SU-DHL-6 (cell line): Measurements from ENCODE around the gene BCAS4.

Source experiments
- H2AFZ ChIP-seq: fragments of 200-600 bp; sonication (generic); 2 replicates; pipeline ENCODE4 v1.6.1; 2014; ENCODE audit warnings: low read depth, mild to moderate bottlenecking, moderate library complexity, mixed read lengths, antibody characterized with exemption, low read length; ENCODE audit not compliant: severe bottlenecking
- H3F3A ChIP-seq: fragments of 200-600 bp; shearing (Covaris generic); 2 replicates; pipeline ENCODE4 v1.6.0; 2016; ENCODE audit warnings: antibody characterized with exemption, mild to moderate bottlenecking; ENCODE audit not compliant: insufficient read depth
- H3K27ac ChIP-seq: fragments of 200-600 bp; sonication (generic); 2 replicates; pipeline ENCODE4 v1.5.1; 2016; ENCODE audit warnings: low read depth, mild to moderate bottlenecking, low read length, moderate library complexity, mixed read lengths
- H3K27me3 ChIP-seq: fragments of 200-600 bp; sonication (generic), shearing (Covaris generic); 2 replicates; pipeline ENCODE4 v1.6.0; 2014; ENCODE audit warnings: mild to moderate bottlenecking, low read length
- H3K36me3 ChIP-seq: fragments of 200-600 bp; sonication (generic); 2 replicates; pipeline ENCODE4 v1.6.1; 2014; ENCODE audit warnings: mild to moderate bottlenecking, low read length, mixed read lengths
- H3K4me2 ChIP-seq: fragments of 300-600, 200-600 bp; shearing (Covaris generic), sonication (generic); 2 replicates; pipeline ENCODE4 v1.6.0; 2014; ENCODE audit warnings: low read length, low read depth, mild to moderate bottlenecking; ENCODE audit not compliant: poor library complexity, severe bottlenecking
- H3K4me3 ChIP-seq: fragments of 200-600 bp; sonication (generic); 2 replicates; pipeline ENCODE4 v1.5.1; 2014; ENCODE audit warnings: antibody characterized with exemption, low read length, mild to moderate bottlenecking, mixed read lengths; ENCODE audit not compliant: insufficient read depth, poor library complexity, severe bottlenecking
- H3K79me2 ChIP-seq: fragments of 200-600 bp; sonication (generic); 2 replicates; pipeline ENCODE4 v1.6.1; 2014; ENCODE audit warnings: mild to moderate bottlenecking, low read length, moderate library complexity; ENCODE audit not compliant: insufficient read depth
- H3K9ac ChIP-seq: fragments of 200-600 bp; sonication (generic); 2 replicates; pipeline ENCODE4 v1.7.0; 2014; ENCODE audit warnings: mild to moderate bottlenecking, low read length
- H3K9me2 ChIP-seq: fragments of 200-600 bp; sonication (generic); replicated peaks from 2 replicates; pipeline ENCODE4 v1.6.1; 2014; ENCODE audit warnings: low read length; ENCODE audit not compliant: insufficient read depth
- H3K9me3 ChIP-seq: fragments of 200-600 bp; sonication (generic); 2 replicates; pipeline ENCODE4 v1.6.1; 2014; ENCODE audit warnings: low read length, mixed read lengths; ENCODE audit not compliant: insufficient read depth
- H4K20me1 ChIP-seq: fragments of 200-600 bp; sonication (generic); 2 replicates; pipeline ENCODE4 v1.6.1; 2014; ENCODE audit warnings: low read depth, mild to moderate bottlenecking, antibody characterized with exemption, low read length, moderate library complexity, mixed read lengths
- EZH2phosphoT487 ChIP-seq: fragments of 200-600 bp; sonication (generic), shearing (Covaris generic); conservative IDR thresholded peaks from 2 replicates; pipeline ENCODE4 v1.6.1; 2018; ENCODE audit warnings: mild to moderate bottlenecking, antibody characterized with exemption, low read length, moderate library complexity, mixed read lengths
- TF ChIP-seq, protein P1 (sequence below): fragments of 200-600 bp; sonication (generic); IDR thresholded peaks from one replicate; pipeline ENCODE4 v1.5.1; 2017; ENCODE audit warnings: antibody characterized with exemption, mild to moderate bottlenecking, low read length, moderate library complexity; ENCODE audit not compliant: insufficient read depth, poor library complexity, severe bottlenecking

BCAS4 gene

DNA sequence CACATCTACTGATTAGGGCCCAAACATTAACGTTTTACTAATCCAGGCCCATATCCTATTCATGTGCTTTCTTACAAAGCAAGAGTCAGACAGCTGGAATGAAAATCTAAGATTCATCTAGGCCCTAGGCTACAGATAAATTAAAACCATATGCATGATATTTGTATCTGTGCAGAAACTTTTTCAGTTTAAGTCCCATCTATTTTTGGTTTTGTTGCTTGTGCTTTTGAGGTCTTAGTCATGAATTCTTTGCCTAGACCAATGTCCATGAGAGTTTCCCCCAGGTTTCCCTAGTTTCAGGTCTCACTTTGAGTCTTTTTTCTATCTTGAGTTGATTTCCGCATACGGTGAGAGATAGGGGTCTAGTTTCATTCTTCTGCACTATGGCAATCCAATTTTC is 116.2 kb downstream of the BCAS4 start:
- Histone ChIP-seq H3K4me2 (no peak overlapping the region), H4K20me1 (peaks cover 46% of the 10 kb centered on the region), H3F3A (peaks cover 12% of the 10 kb centered on the region; the same call in 1 of the 2 replicates), H2AFZ (no peak overlapping the region), H3K9me3 (no peaks in the 10 kb centered on the region), H3K36me3 (peaks cover 25% of the 10 kb centered on the region; the same call in 1 of the 2 replicates), H3K9ac (no peak overlapping the region), H3K27me3 (no peaks in the 10 kb centered on the region), H3K4me3 (no peak overlapping the region), H3K27ac (no peak overlapping the region), H3K9me2 (no peaks in the 10 kb centered on the region), H3K79me2 (peaks cover 100% of the 10 kb centered on the region)
- TF ChIP-seq, protein P1, sequence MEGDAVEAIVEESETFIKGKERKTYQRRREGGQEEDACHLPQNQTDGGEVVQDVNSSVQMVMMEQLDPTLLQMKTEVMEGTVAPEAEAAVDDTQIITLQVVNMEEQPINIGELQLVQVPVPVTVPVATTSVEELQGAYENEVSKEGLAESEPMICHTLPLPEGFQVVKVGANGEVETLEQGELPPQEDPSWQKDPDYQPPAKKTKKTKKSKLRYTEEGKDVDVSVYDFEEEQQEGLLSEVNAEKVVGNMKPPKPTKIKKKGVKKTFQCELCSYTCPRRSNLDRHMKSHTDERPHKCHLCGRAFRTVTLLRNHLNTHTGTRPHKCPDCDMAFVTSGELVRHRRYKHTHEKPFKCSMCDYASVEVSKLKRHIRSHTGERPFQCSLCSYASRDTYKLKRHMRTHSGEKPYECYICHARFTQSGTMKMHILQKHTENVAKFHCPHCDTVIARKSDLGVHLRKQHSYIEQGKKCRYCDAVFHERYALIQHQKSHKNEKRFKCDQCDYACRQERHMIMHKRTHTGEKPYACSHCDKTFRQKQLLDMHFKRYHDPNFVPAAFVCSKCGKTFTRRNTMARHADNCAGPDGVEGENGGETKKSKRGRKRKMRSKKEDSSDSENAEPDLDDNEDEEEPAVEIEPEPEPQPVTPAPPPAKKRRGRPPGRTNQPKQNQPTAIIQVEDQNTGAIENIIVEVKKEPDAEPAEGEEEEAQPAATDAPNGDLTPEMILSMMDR = no peak
- no peak for TF ChIP-seq EZH2phosphoT487

DNA sequence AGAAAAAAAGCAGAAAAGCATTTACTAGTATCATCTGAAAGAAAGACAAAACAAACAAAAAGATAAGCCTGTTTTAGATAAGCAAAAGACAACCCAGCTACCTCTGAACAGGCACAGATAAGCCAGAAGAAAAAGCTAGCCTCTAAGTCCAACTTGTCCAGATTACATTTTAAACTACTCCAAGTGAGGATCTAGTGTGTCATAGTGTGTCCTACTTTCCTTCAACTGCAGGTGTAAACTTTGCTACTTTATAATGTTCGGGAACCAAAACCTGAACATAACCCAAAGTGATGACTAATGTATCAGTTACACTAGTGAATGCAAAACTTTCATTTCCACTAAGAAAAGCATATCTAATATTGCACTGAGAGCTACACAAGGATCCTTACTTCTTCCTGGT is 116.9 kb downstream of the BCAS4 start:
- peaks cover 25% of the 10 kb centered on the region; the same call in 1 of the 2 replicates for H3K36me3 ChIP-seq
- H3K9me2 ChIP-seq = no peaks in the 10 kb centered on the region
- H3K4me3 ChIP-seq = no peak overlapping the region
- no peak for TF ChIP-seq EZH2phosphoT487
- TF ChIP-seq, protein P1 = no peak
- no peak overlapping the region for H3K27ac ChIP-seq
- no peak overlapping the region for H2AFZ ChIP-seq
- no peak overlapping the region for H3K4me2 ChIP-seq
- peaks cover 6% of the 10 kb centered on the region; the same call in 1 of the 2 replicates for H3F3A ChIP-seq
- peaks cover 48% of the 10 kb centered on the region for H4K20me1 ChIP-seq
- H3K9me3 ChIP-seq = no peaks in the 10 kb centered on the region
- peaks cover 100% of the 10 kb centered on the region for H3K79me2 ChIP-seq
- H3K9ac ChIP-seq = no peak overlapping the region
- H3K27me3 ChIP-seq = no peaks in the 10 kb centered on the region

DNA sequence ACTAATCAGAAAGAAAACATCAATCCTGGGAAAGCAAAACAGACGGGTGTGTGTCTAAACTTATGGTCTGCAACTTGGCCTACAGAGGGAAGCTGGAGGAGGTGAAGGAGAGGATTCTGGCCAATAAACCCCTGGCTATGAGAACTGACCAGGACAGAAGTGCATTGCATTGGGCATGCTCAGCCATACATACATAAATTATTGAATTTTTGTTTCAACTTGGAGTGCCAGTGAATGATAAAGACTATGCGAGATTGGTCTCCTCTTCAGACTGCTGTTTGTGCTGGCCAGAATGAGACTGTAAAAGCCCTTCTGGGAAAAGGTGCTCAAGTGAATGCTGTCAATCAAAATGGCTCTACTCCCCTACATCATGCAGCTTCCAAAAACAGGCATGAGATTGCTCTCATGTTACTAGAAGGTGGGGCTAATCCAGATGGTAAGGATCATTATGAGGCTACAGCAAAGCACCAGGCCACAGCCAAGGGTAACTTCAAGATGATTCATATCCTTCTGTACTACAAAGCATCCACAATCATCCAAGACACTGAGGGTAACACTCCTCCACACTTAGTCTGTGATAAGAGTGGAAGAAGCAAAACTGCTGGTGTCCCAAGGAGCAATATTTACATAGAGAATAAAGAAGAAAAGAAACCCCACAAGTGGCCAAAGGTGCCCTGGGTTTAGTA is 119.0 kb downstream of the BCAS4 start:
- Histone ChIP-seq H3F3A (peaks cover 9% of the 10 kb centered on the region; the same call in 1 of the 2 replicates), H4K20me1 (peaks cover 55% of the 10 kb centered on the region), H3K27me3 (no peaks in the 10 kb centered on the region), H3K9me3 (no peaks in the 10 kb centered on the region), H3K27ac (no peak overlapping the region), H3K4me2 (no peak overlapping the region), H2AFZ (no peak overlapping the region), H3K9me2 (no peaks in the 10 kb centered on the region), H3K36me3 (peaks cover 24% of the 10 kb centered on the region; the same call in 1 of the 2 replicates), H3K9ac (no peak overlapping the region), H3K79me2 (peaks cover 100% of the 10 kb centered on the region), H3K4me3 (no peak overlapping the region)
- TF ChIP-seq, protein P1 = no peak
- no peak for TF ChIP-seq EZH2phosphoT487
